Mucosa of rectum (tissue), 2 donors: Measurements from ENCODE around the gene ACSL3.

ENCODE experiments used
- H3K27ac ChIP-seq, 2 donors: one replicate each; pipeline ENCODE4 v1.7.0; 2013; ENCODE audit warnings: inconsistent platforms in 2 of 2, low read depth in 2 of 2, low read length in 2 of 2
- H3K27me3 ChIP-seq, 2 donors: one replicate each; pipeline ENCODE4 v1.7.0; 2013; ENCODE audit warnings: low read length in 2 of 2; ENCODE audit not compliant: control insufficient read depth in 2 of 2, insufficient read depth in 2 of 2
- H3K36me3 ChIP-seq, 2 donors: one replicate each; pipeline ENCODE4 v1.7.0; 2013; ENCODE audit warnings: low read length in 2 of 2; ENCODE audit not compliant: control insufficient read depth in 2 of 2, insufficient read depth in 2 of 2
- H3K4me1 ChIP-seq, 2 donors: one replicate each; pipeline ENCODE4 v1.7.0; 2013; ENCODE audit warnings: low read length in 2 of 2, mild to moderate bottlenecking in 1 of 2; ENCODE audit not compliant: control insufficient read depth in 2 of 2, insufficient read depth in 2 of 2
- H3K4me3 ChIP-seq, 2 donors: one replicate each; pipeline ENCODE4 v1.7.0; 2013; ENCODE audit warnings: low read length in 2 of 2
- H3K9ac ChIP-seq, 2 donors: one replicate each; pipeline ENCODE4 v1.7.0; 2013; ENCODE audit warnings: low read length in 2 of 2, low read depth in 1 of 2, mild to moderate bottlenecking in 1 of 2
- H3K9me3 ChIP-seq, 2 donors: one replicate each; pipeline ENCODE4 v1.7.0; 2013; ENCODE audit warnings: low read length in 2 of 2; ENCODE audit not compliant: control insufficient read depth in 2 of 2
- donor health status: healthy.
- donor health status: Normal muscosa, but diverticular disease.

ACSL3 gene

DNA sequence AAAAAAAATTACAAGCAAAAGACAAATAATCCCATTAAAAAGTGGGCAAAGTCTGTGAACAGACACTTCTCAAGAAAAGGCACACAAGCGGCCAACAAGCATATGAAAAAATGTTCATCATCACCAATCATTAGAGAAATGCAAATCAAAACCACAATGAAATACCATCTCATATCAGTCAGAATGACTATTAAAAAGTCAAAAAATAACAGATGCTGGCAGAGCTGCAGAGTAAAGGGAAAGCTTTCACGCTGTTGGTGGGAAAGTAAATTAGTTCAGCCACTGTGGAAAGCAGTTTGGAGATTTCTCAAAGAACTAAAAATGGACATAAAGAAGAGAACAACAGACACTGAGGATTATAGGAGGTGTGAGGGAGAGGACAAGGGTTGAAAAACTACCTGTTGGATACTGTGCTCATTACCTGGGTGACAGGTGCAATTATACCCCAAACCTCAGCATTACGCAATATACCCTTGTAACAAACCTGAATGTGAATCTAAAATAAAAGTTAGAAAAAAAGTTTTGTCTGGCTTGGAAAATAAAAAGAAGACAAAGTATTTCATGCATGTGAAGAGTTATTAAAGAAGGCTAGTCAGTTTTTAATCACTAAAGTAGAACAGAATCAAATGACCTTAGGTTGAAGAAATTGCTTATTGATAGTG, 8.7 kb upstream of the ACSL3 start:
- Histone ChIP-seq H3K27me3 (no peaks in the 10 kb centered on the region), H3K36me3 (no peaks in the 10 kb centered on the region), H3K27ac (no peak overlapping the region), H3K9me3 (no peaks in the 10 kb centered on the region), H3K4me1 (no peaks in the 10 kb centered on the region), H3K9ac (no peak overlapping the region), H3K4me3 (no peak overlapping the region)

DNA sequence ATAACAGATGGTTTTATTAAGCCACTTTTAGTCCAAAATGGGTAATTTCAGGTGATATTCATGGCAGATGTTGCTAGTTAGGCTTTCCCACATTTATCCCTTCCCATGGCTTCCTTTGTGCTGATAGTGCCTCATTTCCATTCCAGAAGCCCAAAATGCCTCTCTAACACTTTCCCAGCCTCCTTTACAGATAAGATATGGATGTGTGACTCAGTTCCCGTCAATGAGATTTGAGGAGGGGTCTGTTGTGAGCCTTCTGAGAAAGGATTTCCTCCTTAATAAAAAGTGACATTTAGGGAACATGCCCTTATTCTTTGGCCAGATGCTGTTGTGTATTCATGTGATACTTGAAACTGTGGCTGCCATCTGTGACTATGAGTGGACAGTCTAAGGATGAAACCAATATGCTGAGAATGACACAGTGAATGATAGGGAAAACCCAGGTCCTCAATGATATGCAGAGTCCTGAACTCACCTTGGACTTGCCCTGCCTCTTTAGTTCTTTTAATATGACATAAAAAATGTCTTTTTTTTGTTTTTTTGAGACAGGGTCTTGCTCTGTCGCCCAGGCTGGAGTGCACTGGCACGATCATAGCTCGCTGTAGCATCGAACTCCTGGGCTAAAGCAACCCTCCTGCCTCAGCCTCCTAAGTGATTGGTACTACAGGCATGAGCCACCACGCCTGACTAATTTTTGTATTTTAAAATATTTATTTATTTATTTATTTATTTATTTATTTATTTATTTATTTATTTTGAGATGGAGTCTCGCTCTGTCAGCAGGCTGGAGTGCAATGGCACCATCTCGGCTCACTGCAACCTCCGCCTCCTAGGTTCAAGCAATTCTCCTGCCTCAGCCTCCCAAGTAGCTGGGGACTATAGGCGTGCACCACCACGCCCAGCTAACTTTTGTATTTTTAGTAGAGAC, 5.8 kb upstream of the ACSL3 start:
- H3K27ac ChIP-seq = no peak overlapping the region
- peaks cover 4 to 5% of the 10 kb centered on the region in 2 donors for H3K4me1 ChIP-seq
- H3K36me3 ChIP-seq = no peaks in the 10 kb centered on the region
- no peaks in the 10 kb centered on the region for H3K27me3 ChIP-seq
- H3K9me3 ChIP-seq = no peaks in the 10 kb centered on the region
- no peak overlapping the region for H3K9ac ChIP-seq
- H3K4me3 ChIP-seq = no peak overlapping the region

DNA sequence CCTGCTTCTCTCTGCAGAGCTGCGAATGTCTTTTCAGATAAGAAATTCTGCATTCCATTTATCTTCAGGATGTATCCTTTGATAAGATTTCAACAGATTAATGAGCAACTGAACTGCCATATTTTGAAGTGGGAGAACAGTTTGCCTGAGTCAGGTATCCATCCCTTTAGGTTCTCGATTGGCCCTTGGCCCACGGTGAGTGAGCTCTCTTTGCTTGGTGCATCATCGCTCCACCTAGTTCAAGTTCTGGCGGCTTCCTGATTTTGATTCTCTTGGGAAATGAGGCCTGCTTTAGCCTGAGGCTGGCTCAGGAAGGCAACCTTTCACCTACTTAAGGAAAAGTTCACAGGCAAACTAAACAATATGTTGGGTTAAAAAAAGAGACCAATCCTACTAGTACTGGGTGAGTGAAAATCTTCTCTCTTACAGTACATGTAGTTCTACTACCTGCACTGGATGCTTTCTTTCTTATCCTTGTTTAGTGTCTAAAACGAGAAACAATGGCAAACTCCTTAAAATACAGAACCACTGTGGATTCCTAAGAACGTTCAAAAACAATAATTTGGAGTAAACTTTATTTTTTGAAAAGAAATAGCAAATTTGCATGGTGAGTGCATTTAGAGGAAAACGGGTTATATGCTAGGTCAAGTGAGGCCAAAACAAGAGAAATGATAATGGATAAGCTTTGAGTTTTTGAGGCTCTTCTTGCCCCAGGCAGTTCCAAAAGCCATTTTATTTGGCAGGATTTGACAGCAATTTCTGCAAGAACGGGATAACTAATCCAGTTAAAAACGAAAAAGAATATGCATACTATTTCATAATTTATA, 837 bp upstream of the ACSL3 start:
- H3K9me3 ChIP-seq = no peaks in the 10 kb centered on the region
- H3K4me3 ChIP-seq = peak overlapping the region; percentile 52 to 70
- H3K4me1 ChIP-seq = peaks cover 22 to 23% of the 10 kb centered on the region in 2 donors
- no peaks in the 10 kb centered on the region for H3K36me3 ChIP-seq
- peak overlapping the region in 1 of 2 donors; percentile 0 for H3K9ac ChIP-seq
- H3K27ac ChIP-seq = peak overlapping the region; percentile 71 to 94
- no peaks in the 10 kb centered on the region for H3K27me3 ChIP-seq

DNA sequence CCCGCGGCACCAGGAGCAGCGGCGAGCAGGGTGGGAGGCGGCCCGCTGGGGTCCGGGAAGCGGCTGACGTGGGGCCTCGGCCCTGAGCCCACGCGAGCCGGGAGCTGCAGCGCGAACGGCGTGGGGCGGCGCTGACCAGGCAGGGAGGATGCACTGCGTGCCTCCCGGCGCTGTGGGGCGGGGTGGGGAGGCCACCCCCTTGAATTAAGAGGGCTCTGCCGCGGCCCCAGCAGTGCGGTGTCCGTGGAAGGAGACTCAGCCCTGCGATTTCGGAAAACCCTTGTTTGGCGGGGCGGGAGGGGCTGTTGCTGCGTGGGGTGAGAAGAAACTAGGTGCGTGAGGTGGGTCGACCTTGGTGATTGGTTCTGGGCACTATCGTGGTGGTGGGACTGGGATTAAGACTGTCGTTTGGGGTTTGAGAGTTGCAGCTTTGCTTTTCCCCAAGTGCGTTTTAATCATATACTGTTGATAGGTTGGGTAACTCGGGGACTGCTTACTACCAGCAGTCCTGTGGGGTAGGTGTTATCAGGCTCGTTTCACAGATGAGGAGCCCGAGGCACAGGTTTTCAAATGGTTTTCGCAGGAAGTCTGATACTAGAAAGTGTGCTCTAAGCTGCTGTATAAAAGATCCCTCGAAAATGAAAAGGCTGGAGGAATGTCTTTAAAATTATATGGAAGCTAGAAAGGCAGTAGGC, 722 bp downstream of the ACSL3 start:
- Histone ChIP-seq H3K9ac (peak overlapping the region; percentile 88 to 97), H3K36me3 (no peaks in the 10 kb centered on the region), H3K27ac (peak overlapping the region; percentile 94 to 95), H3K4me1 (peaks cover 22 to 23% of the 10 kb centered on the region in 2 donors), H3K27me3 (no peaks in the 10 kb centered on the region), H3K9me3 (no peaks in the 10 kb centered on the region), H3K4me3 (peak overlapping the region; percentile 85)

DNA sequence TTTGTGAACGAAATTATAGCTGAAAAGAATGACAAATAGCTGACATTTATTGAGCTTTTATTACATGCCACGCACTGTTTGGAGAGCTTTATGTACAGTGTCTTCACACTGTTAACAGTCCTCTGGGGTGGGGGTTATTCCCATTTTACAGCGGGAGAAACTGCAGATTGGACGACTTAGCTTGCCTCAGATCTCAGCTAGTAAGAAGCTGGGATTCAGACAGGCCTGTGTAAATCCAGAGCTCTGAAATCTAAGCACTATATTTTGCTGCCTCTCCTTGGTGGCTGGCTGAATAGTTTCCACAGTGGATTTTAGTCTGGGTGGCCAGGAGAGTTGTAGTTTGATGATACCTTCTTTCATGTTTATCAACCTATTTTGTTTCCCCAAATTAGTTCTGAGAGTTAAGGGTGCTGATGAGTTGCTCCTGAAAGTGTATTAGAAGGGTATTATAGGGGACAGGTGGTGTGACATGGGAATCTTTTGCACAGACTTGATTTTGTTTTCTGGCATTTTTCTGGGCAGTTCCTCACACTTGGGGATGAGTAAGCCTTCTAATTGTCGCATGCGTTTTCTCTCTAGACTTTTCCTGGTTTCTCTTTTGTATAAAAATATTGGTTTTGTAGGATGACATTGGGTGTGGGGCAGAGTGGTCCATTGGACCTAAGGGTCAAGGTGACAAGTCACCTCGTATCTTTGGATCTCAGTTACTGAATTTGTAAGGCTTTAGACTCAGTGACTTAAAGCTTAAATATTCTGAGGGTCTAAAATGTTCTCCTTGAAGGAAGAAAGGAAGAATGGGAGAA, 1.5 kb downstream of the ACSL3 start:
- Histone ChIP-seq H3K27ac (peak overlapping the region; percentile 94 to 95), H3K27me3 (no peaks in the 10 kb centered on the region), H3K4me1 (peaks cover 22 to 23% of the 10 kb centered on the region in 2 donors)

DNA sequence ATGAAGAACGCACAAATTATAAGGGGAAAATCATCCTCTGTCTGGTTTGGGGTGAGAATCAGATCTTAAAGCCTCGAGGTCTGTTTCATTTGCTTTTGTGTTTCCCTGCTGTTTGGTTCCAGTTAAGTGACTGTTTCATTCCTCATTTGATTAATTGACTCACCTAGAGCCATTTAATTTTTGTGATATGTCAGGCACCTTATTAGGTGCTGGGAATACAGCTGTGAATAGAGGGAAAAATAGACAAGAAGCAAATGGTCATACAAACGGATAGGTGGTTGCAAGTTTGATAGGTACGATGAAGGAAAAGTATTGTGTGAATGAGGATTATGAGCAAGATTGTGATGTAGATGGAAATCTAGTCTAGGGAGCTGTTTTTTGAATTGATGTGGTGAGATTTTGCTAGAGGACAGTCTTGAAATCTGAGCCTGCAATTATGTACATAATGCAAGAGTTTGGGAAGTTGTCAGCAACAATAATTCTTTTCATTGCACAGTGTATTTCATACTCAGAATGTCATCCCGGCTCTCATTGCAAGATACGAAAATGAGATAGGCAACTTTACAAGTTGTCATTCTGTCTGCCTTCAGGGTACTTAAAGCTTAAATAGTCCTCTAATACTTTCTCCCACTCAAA, 2.2 kb downstream of the ACSL3 start:
- H3K4me3 ChIP-seq = peak overlapping the region in 1 of 2 donors; percentile 85
- peak overlapping the region in 1 of 2 donors; percentile 97 for H3K9ac ChIP-seq
- H3K27me3 ChIP-seq = no peaks in the 10 kb centered on the region
- H3K36me3 ChIP-seq = no peaks in the 10 kb centered on the region
- peaks cover 22 to 23% of the 10 kb centered on the region in 2 donors for H3K4me1 ChIP-seq
- H3K9me3 ChIP-seq = no peaks in the 10 kb centered on the region
- H3K27ac ChIP-seq = no peak overlapping the region

More for the DNA sequence above, 1.5 kb downstream of the ACSL3 start:
- no peaks in the 10 kb centered on the region for H3K36me3 ChIP-seq
- no peaks in the 10 kb centered on the region for H3K9me3 ChIP-seq
- H3K9ac ChIP-seq = peak overlapping the region; percentile 88 to 97
- peak overlapping the region; percentile 85 for H3K4me3 ChIP-seq

DNA sequence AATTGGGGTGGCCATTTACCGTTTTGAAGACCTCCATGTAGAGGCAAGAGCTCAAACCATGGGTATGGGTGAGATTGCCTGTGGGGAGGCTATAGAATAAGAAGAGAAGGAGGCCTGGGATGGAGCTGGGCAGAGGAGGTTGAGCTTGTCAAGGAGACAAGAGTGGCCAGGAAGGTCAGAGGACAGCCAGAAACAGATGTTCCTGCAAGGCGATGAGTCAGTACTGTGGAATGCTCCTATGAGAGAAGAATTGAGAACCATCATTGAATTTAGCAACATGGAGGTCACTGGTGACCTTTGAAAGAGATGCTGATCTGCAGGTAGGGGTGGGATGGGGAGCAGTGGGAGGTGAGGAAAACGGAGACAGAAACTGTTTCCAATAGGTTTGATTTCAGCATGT, 3.5 kb downstream of the ACSL3 start:
- Histone ChIP-seq H3K27ac (no peak overlapping the region), H3K4me3 (no peak overlapping the region), H3K36me3 (no peaks in the 10 kb centered on the region), H3K4me1 (peaks cover 22 to 23% of the 10 kb centered on the region in 2 donors), H3K9me3 (no peaks in the 10 kb centered on the region), H3K27me3 (no peaks in the 10 kb centered on the region), H3K9ac (no peak overlapping the region)

DNA sequence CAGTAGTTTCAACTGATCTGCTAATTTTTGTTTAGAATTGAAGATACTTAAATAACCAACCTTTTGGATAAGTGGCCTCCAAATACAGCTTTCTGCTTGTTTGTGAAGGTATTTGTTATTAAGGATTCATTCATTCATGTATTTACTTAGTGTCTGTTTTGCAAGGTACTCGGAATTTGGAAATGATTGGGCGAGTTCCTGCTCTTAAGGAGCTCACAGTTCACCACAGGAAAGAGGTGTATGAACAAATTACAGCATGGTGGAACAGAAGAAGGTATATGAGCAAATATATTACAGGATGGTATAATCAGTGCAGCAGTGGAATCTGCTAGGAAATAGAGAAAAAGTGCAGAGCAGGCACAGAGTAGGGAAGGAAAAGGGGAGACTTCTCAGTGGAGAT, 4.5 kb downstream of the ACSL3 start:
- no peak overlapping the region for H3K9ac ChIP-seq
- no peaks in the 10 kb centered on the region for H3K27me3 ChIP-seq
- no peak overlapping the region for H3K27ac ChIP-seq
- H3K36me3 ChIP-seq = no peaks in the 10 kb centered on the region
- H3K4me3 ChIP-seq = no peak overlapping the region
- no peaks in the 10 kb centered on the region for H3K9me3 ChIP-seq
- peaks cover 14 to 17% of the 10 kb centered on the region in 2 donors for H3K4me1 ChIP-seq
